Esophagus muscularis mucosa (tissue), 4 donors: ENCODE data around the gene EPHB2.

Experiments used
- CTCF ChIP-seq, 3 experiments: fragments of 200-600 bp in 2 of 3; fragments of 450-650 bp in 1 of 3; sonication (generic) in 2 of 3; IDR thresholded peaks; one replicate each; pipeline ENCODE4 v1.5.1; 2017 to 2019; ENCODE audit warnings: antibody characterized with exemption in 3 of 3, mild to moderate bottlenecking in 2 of 3, moderate library complexity in 1 of 3
- EP300 ChIP-seq: sonication (generic); formaldehyde crosslinking; IDR thresholded peaks from one replicate; pipeline ENCODE4 v1.6.1; 2017; ENCODE audit warnings: antibody characterized with exemption
- POLR2A ChIP-seq: fragments of 450-650 bp; IDR thresholded peaks from one replicate; pipeline ENCODE4 v1.6.1; 2017; ENCODE audit warnings: antibody characterized with exemption, moderate library complexity, mild to moderate bottlenecking, low read depth
- POLR2AphosphoS5 ChIP-seq, 2 donors: sonication (generic); formaldehyde crosslinking; IDR thresholded peaks; one replicate each; pipeline ENCODE4 v1.6.1; 2017; ENCODE audit warnings: antibody characterized with exemption in 2 of 2

GRCh38 chr1:22773981-22774832 is 63.6 kb downstream of the EPHB2 start:
- TF ChIP-seq POLR2A (no peak), CTCF (IDR thresholded peaks at IDR 0.05) (no peak), POLR2AphosphoS5 (IDR thresholded peaks at IDR 0.05) (peak in 1 of 2 donors; percentile 46), EP300 (no peak)
